Measurements from ENCODE around the gene RASA4B. TPM values are rescaled to one million over a fixed set of nuclear protein-coding genes. Genes with fewer than 3 reads are reported as not detected.
"Not testable (repeated sequence)": the region's sequence is repeated elsewhere in the genome, so short reads cannot be mapped to it uniquely, and the experiment has no call there.

The RASA4B gene
- total RNA-seq, 3 donors from 2014 or later (not counting 1 experiment from before 2014, with no cell fraction given) = 2.4 to 14.3 (median 12.3) TPM

GRCh38 chr7:102456327-102456726, 61.2 kb downstream of the RASA4B start:
- H3K27me3 ChIP-seq (ENCODE audit: control insufficient read depth, insufficient read depth, low read length) = no peaks in the 10 kb centered on the region
- H3K27ac Mint-ChIP-seq = no peak overlapping the region
- 94% methylated on average over 10 of the region's 10 CpGs for WGBS (ENCODE audit: insufficient coverage)
- H3K4me1 Mint-ChIP-seq = peaks cover 0 to 6% of the 10 kb centered on the region in 2 donors
- TF ChIP-seq CTCF (IDR thresholded peaks at IDR 0.05) = no peak
- H3K36me3 Mint-ChIP-seq = no peaks in the 10 kb centered on the region
- intact Hi-C loops (cut with micrococcal nuclease) = no loop called here
- no peak overlapping the region for H3K27ac ChIP-seq (ENCODE audit: low read length)
- no peaks in the 10 kb centered on the region for H3K9me3 ChIP-seq (ENCODE audit: control insufficient read depth, insufficient read depth, low read length)
- no peak overlapping the region for H3K4me3 Mint-ChIP-seq
- no peaks in the 10 kb centered on the region for H3K4me1 ChIP-seq (ENCODE audit: control insufficient read depth, insufficient read depth, low read length)
- H3K4me3 ChIP-seq (ENCODE audit: low read length) = no peak overlapping the region
- H3K9me3 Mint-ChIP-seq = no peaks in the 10 kb centered on the region
- peaks cover 23% of the 10 kb centered on the region for H3K36me3 ChIP-seq (ENCODE audit: control insufficient read depth, insufficient read depth, low read length)
- DNase-seq (no peak), ATAC-seq (no peak)
- H3K27me3 Mint-ChIP-seq (ENCODE audit: low read depth in 2 of 2) = no peaks in the 10 kb centered on the region

GRCh38 chr7:102455596-102455995, 62.0 kb downstream of the RASA4B start:
- Histone ChIP-seq H3K4me1 (ENCODE audit: control insufficient read depth, insufficient read depth, low read length) (no peaks in the 10 kb centered on the region), H3K36me3 (ENCODE audit: control insufficient read depth, insufficient read depth, low read length) (peaks cover 23% of the 10 kb centered on the region), H3K27me3 (ENCODE audit: control insufficient read depth, insufficient read depth, low read length) (no peaks in the 10 kb centered on the region), H3K27ac (ENCODE audit: low read length) (no peak overlapping the region), H3K9me3 (ENCODE audit: control insufficient read depth, insufficient read depth, low read length) (no peaks in the 10 kb centered on the region), H3K4me3 (ENCODE audit: low read length) (no peak overlapping the region)
- Mint-ChIP-seq H3K27me3 (ENCODE audit: low read depth in 2 of 2) (no peaks in the 10 kb centered on the region), H3K9me3 (no peaks in the 10 kb centered on the region), H3K36me3 (no peaks in the 10 kb centered on the region), H3K27ac (no peak overlapping the region), H3K4me3 (no peak overlapping the region), H3K4me1 (peaks cover 0 to 1% of the 10 kb centered on the region in 2 donors)
- intact Hi-C loops (cut with micrococcal nuclease) = no loop called here
- 88% methylated on average over 11 of the region's 11 CpGs for WGBS (ENCODE audit: insufficient coverage)
- ATAC-seq = no peak
- DNase-seq = no peak
- no peak for TF ChIP-seq CTCF (IDR thresholded peaks at IDR 0.05)

GRCh38 chr7:102454932-102455331, 62.6 kb downstream of the RASA4B start:
- peaks cover 23% of the 10 kb centered on the region for H3K36me3 ChIP-seq (ENCODE audit: control insufficient read depth, insufficient read depth, low read length)
- intact Hi-C loops (cut with micrococcal nuclease); H3K36me3 Mint-ChIP-seq; H3K27me3 Mint-ChIP-seq (ENCODE audit: low read depth in 2 of 2); H3K4me1 Mint-ChIP-seq; H3K4me1 ChIP-seq (ENCODE audit: control insufficient read depth, insufficient read depth, low read length); DNase-seq; ATAC-seq; H3K27me3 ChIP-seq (ENCODE audit: control insufficient read depth, insufficient read depth, low read length); H3K4me3 Mint-ChIP-seq; H3K27ac Mint-ChIP-seq; H3K27ac ChIP-seq (ENCODE audit: low read length); H3K9me3 ChIP-seq (ENCODE audit: control insufficient read depth, insufficient read depth, low read length); H3K9me3 Mint-ChIP-seq; H3K4me3 ChIP-seq (ENCODE audit: low read length): not testable (repeated sequence)
- WGBS (ENCODE audit: insufficient coverage) = 89% methylated on average over 10 of the region's 10 CpGs

- Mint-ChIP-seq H3K4me3 (no peak overlapping the region), H3K27ac (no peak overlapping the region), H3K4me1 (peaks cover 0 to 4% of the 10 kb centered on the region in 2 donors), H3K36me3 (no peaks in the 10 kb centered on the region), H3K9me3 (no peaks in the 10 kb centered on the region), H3K27me3 (ENCODE audit: low read depth in 2 of 2) (no peaks in the 10 kb centered on the region)
- no peaks in the 10 kb centered on the region for H3K27me3 ChIP-seq (ENCODE audit: control insufficient read depth, insufficient read depth, low read length)
- ATAC-seq (no peak), DNase-seq (no peak)
- H3K4me1 ChIP-seq (ENCODE audit: control insufficient read depth, insufficient read depth, low read length) = no peaks in the 10 kb centered on the region
- WGBS (ENCODE audit: insufficient coverage) = 86% methylated on average over 12 of the region's 12 CpGs
- H3K27ac ChIP-seq (ENCODE audit: low read length) = no peak overlapping the region
- no peak overlapping the region for H3K4me3 ChIP-seq (ENCODE audit: low read length)
- no peaks in the 10 kb centered on the region for H3K9me3 ChIP-seq (ENCODE audit: control insufficient read depth, insufficient read depth, low read length)
- intact Hi-C loops (cut with micrococcal nuclease) = no loop called here
- TF ChIP-seq CTCF (IDR thresholded peaks at IDR 0.05) = no peak
- H3K36me3 ChIP-seq (ENCODE audit: control insufficient read depth, insufficient read depth, low read length) = peaks cover 23% of the 10 kb centered on the region
These were observed 63.1 kb downstream of the RASA4B start for GRCh38 chr7:102454468-102454867.
